Left ventricle myocardium inferior (tissue), 1 donor: ENCODE results near the gene OMD. TPM values are rescaled to one million over a fixed set of nuclear protein-coding genes. Genes with fewer than 3 reads are reported as not detected.

Experiments
- DNase-seq: peaks from one replicate; pipeline ENCODE4 v3.0.0-alpha.2; 2020
- H3K27ac ChIP-seq: fragments of 200-600 bp; replicated peaks from 2 replicates; pipeline ENCODE4 v1.8.0; 2021
- H3K27me3 ChIP-seq: fragments of 200-600 bp; 2 replicates; pipeline ENCODE4 v1.8.0; 2021; ENCODE audit warnings: low read depth
- H3K36me3 ChIP-seq: fragments of 200-600 bp; 2 replicates; pipeline ENCODE4 v1.8.0; 2021
- H3K4me1 ChIP-seq: fragments of 200-600 bp; 2 replicates; pipeline ENCODE4 v1.8.0; 2021
- H3K4me3 ChIP-seq: fragments of 200-600 bp; 2 replicates; pipeline ENCODE4 v1.8.0; 2021; ENCODE audit warnings: mild to moderate bottlenecking, moderate library complexity
- H3K9me3 ChIP-seq: fragments of 200-600 bp; replicated peaks from 2 replicates; pipeline ENCODE4 v1.8.0; 2021
- CTCF ChIP-seq: fragments of 200-600 bp; IDR thresholded peaks from 2 replicates; pipeline ENCODE4 v1.8.0; 2021; ENCODE audit warnings: antibody characterized with exemption, mild to moderate bottlenecking, borderline replicate concordance
- intact Hi-C: fragments of 100-400 bp; cut with micrococcal nuclease; formaldehyde crosslinking; loops from one replicate; pipeline ENCODE4 v1.11.0; 2022
- total RNA-seq: library from RNA; stranded (reverse); fragmentation: NEBNext Ultra II Directional; extraction: Animal tissue kit (Norgen Biotek cat#: 25700); gene quantifications from one replicate; pipeline ENCODE4 v1.2.1, GENCODE V29; 2021
- donor health status: DM: no; HTN: yes; CAD: no; lungs with severe emphysema.

OMD gene
- total RNA-seq, 1 donor from 2014 or later = 6.4 TPM

DNA sequence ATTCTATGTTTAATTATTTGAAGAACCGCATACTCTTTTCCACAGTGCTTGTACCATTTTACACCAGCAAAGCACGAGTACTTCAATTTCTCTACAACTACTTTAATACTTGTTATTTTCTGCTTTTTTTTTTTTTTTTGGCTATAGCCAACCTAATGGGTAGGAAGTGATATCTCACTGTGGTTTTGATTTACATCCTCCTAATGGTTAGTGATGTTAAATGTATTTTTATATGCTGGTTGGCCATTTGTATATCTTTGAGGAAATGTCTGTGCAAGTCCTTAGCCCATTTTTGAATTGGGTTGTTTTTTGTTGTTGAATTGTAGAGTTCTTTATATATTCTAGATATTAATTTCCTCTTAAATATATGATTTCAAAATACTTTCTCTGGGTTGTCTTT is 42.5 kb downstream of the OMD start:
- no peaks in the 10 kb centered on the region for H3K9me3 ChIP-seq
- H3K36me3 ChIP-seq = no peaks in the 10 kb centered on the region
- no peak for TF ChIP-seq CTCF
- H3K4me3 ChIP-seq = no peak overlapping the region
- intact Hi-C loops = no loop called here
- no peak overlapping the region for H3K27ac ChIP-seq
- DNase-seq = no peak
- no peaks in the 10 kb centered on the region for H3K27me3 ChIP-seq
- peaks cover 6% of the 10 kb centered on the region for H3K4me1 ChIP-seq

- no peak overlapping the region for H3K4me3 ChIP-seq
- peaks cover 6% of the 10 kb centered on the region for H3K9me3 ChIP-seq
- H3K4me1 ChIP-seq = peaks cover 6% of the 10 kb centered on the region
- no peak overlapping the region for H3K27ac ChIP-seq
- H3K36me3 ChIP-seq = no peaks in the 10 kb centered on the region
- DNase-seq = no peak
- TF ChIP-seq CTCF = no peak
- intact Hi-C loops = no loop called here
- H3K27me3 ChIP-seq = no peaks in the 10 kb centered on the region
Measured at GRCh38 chr9:92380603-92381002, 43.7 kb downstream of the OMD start.

DNA sequence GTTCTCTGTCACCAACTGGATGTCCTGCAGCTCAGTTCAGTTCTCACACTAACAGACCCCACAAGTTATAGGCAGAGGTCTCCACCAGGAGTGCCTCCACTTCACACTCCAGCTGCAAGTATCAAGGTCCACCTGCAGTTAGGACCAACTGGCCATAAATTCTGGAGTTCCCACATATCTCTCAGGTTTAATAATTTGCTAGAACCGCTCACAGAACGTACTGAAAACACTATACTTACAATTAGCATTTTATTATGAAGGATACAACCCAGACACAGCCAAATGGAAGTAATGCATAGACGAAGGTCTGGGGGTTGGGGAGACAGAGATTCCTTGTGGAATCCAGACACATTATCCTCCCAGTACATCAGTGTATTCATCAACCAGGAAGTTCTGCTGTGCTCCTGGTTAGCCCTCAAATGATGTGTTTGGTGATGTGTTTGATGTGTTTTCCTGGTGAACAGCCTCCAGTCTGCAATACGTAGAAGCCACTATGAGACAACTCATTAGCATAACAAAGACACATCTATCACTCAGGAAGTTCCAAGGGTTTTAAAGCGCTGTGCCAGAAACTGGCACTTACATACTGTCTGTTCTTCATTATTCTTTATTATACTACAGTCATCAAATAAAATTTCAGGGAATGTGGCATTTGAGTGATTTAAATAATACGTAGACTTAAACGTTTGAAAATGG is 45.3 kb downstream of the OMD start:
- H3K9me3 ChIP-seq = peaks cover 22% of the 10 kb centered on the region
- H3K4me1 ChIP-seq = peaks cover 6% of the 10 kb centered on the region
- TF ChIP-seq CTCF = no peak
- no peaks in the 10 kb centered on the region for H3K27me3 ChIP-seq
- H3K27ac ChIP-seq = no peak overlapping the region
- intact Hi-C loops = no loop called here
- H3K4me3 ChIP-seq = no peak overlapping the region
- H3K36me3 ChIP-seq = peaks cover 3% of the 10 kb centered on the region
- no peak for DNase-seq

DNA sequence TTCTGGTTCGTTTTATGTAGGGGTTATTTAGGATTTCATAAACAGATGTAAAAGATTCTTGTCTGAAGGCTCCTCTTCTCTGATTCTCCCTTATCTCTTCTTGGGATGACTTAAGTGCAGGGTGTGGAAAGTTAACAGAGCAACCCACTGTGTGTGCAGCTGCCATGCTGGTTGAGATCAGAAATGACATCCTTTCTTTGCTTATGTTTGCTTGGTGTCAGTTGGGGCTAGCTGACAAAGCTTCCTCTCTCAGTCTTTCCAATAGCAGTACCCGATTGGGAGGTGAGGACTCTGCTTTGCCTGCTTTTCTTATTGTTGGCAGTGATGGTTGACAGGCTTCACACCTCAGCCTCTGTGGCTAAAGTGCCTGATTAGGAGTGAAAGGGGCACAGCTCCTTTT is 46.4 kb downstream of the OMD start:
- peaks cover 6% of the 10 kb centered on the region for H3K4me1 ChIP-seq
- H3K9me3 ChIP-seq = peaks cover 33% of the 10 kb centered on the region
- no peak for DNase-seq
- no peak overlapping the region for H3K4me3 ChIP-seq
- intact Hi-C loops = no loop called here
- H3K27me3 ChIP-seq = no peaks in the 10 kb centered on the region
- no peak overlapping the region for H3K27ac ChIP-seq
- no peak for TF ChIP-seq CTCF
- peaks cover 9% of the 10 kb centered on the region for H3K36me3 ChIP-seq

- Histone ChIP-seq H3K36me3 (peaks cover 9% of the 10 kb centered on the region), H3K9me3 (peaks cover 42% of the 10 kb centered on the region), H3K27ac (no peak overlapping the region), H3K4me1 (peaks cover 6% of the 10 kb centered on the region), H3K4me3 (no peak overlapping the region), H3K27me3 (no peaks in the 10 kb centered on the region)
- no peak for DNase-seq
- TF ChIP-seq CTCF = no peak
- intact Hi-C loops = no loop called here
Measured at GRCh38 chr9:92373167-92373566, 51.1 kb downstream of the OMD start.
